GM23338 (cell line): ENCODE measurements around the gene PCDHA9. TPM values are rescaled to one million over a fixed set of nuclear protein-coding genes. Genes with fewer than 3 reads are reported as not detected.
"Not testable (repeated sequence)": the region's sequence is repeated elsewhere in the genome, so short reads cannot be mapped to it uniquely, and the experiment has no call there.

Experiments used
- ATAC-seq: fragments of 200-7000 bp; cut with Tn5 transposase; 3 replicates; pipeline ENCODE4 v1.9.1; 2020
- DNase-seq: peaks from one replicate; pipeline ENCODE4 v3.0.0-alpha.2; 2015; ENCODE audit warnings: low spot score
- H2AFZ ChIP-seq: fragments of 200-600 bp; sonication (generic); 2 replicates; pipeline ENCODE4 v1.8.0; 2016; ENCODE audit warnings: antibody characterized with exemption, mild to moderate bottlenecking, moderate library complexity
- H3F3A ChIP-seq: fragments of 200-600 bp; sonication (generic); replicated peaks from 2 replicates; pipeline ENCODE4 v1.8.0; 2017; ENCODE audit warnings: antibody characterized with exemption, mixed run types, low read depth
- H3K27ac ChIP-seq: fragments of 200-600 bp; sonication (generic); 2 replicates; pipeline ENCODE4 v1.6.1; 2016; ENCODE audit warnings: low read depth
- H3K27me3 ChIP-seq: fragments of 200-600 bp; sonication (generic); 2 replicates; pipeline ENCODE4 v1.8.0; 2016; ENCODE audit warnings: mild to moderate bottlenecking, mixed run types, moderate library complexity; ENCODE audit not compliant: insufficient read depth
- H3K36me3 ChIP-seq: fragments of 200-600 bp; sonication (generic); 2 replicates; pipeline ENCODE4 v1.8.0; 2016; ENCODE audit warnings: mild to moderate bottlenecking; ENCODE audit not compliant: insufficient read depth
- H3K4me1 ChIP-seq: fragments of 200-600 bp; sonication (generic); 2 replicates; pipeline ENCODE4 v1.8.0; 2016; ENCODE audit warnings: mild to moderate bottlenecking, moderate library complexity; ENCODE audit not compliant: insufficient read depth
- H3K4me2 ChIP-seq: fragments of 200-600 bp; sonication (generic); 2 replicates; pipeline ENCODE4 v1.7.1; 2017; ENCODE audit warnings: mixed run types
- H3K4me3 ChIP-seq: fragments of 200-600 bp; sonication (generic); 2 replicates; pipeline ENCODE4 v1.6.1; 2016; ENCODE audit warnings: mixed run types
- H3K79me2 ChIP-seq: fragments of 200-600 bp; sonication (generic); replicated peaks from 2 replicates; pipeline ENCODE4 v1.8.0; 2017; ENCODE audit warnings: mild to moderate bottlenecking; ENCODE audit not compliant: insufficient read depth
- H3K9me2 ChIP-seq: fragments of 200-600 bp; sonication (generic); 2 replicates; pipeline ENCODE4 v1.8.0; 2017; ENCODE audit not compliant: insufficient read depth
- H4K20me1 ChIP-seq: fragments of 200-600 bp; sonication (generic); replicated peaks from 2 replicates; pipeline ENCODE4 v1.8.0; 2017; ENCODE audit warnings: mild to moderate bottlenecking; ENCODE audit not compliant: insufficient read depth
- H3K27ac Mint-ChIP-seq: 2 replicates; pipeline ENCODE4 v1.8.0; 2020; ENCODE audit warnings: inconsistent platforms, mild to moderate bottlenecking, moderate library complexity, mixed read lengths
- H3K27me3 Mint-ChIP-seq: 3 replicates; pipeline ENCODE4 v1.8.0; 2022; ENCODE audit warnings: low read depth, mild to moderate bottlenecking, moderate library complexity, mixed read lengths, inconsistent platforms; ENCODE audit not compliant: insufficient read depth, poor library complexity
- H3K36me3 Mint-ChIP-seq: 3 replicates; pipeline ENCODE4 v1.8.0; 2021; ENCODE audit warnings: low read depth, mild to moderate bottlenecking, inconsistent platforms, moderate library complexity, mixed read lengths
- H3K4me1 Mint-ChIP-seq: 3 replicates; pipeline ENCODE4 v1.8.0; 2020; ENCODE audit warnings: mild to moderate bottlenecking, inconsistent platforms, mixed read lengths
- H3K4me3 Mint-ChIP-seq: 3 replicates; pipeline ENCODE4 v1.8.0; 2021; ENCODE audit warnings: moderate library complexity, mild to moderate bottlenecking, inconsistent platforms, mixed read lengths
- H3K9me3 Mint-ChIP-seq: 3 replicates; pipeline ENCODE4 v1.8.0; 2020; ENCODE audit warnings: moderate library complexity, mild to moderate bottlenecking, inconsistent platforms, mixed read lengths
- CREB1 ChIP-seq: fragments of 250-450 bp; sonication (Bioruptor Pico); IDR thresholded peaks from 2 replicates; pipeline ENCODE4 v1.5.0; 2020; ENCODE audit warnings: low read depth, mild to moderate bottlenecking, moderate library complexity
- EZH2 ChIP-seq: fragments of 200-600 bp; sonication (generic); IDR thresholded peaks from one replicate; pipeline ENCODE4 v1.8.0; 2017; ENCODE audit warnings: antibody characterized with exemption, mild to moderate bottlenecking, low read depth; ENCODE audit not compliant: unreplicated experiment
- EZH2phosphoT487 ChIP-seq: fragments of 200-600 bp; sonication (generic); IDR thresholded peaks from one replicate; pipeline ENCODE4 v1.8.1; 2018; ENCODE audit warnings: antibody characterized with exemption; ENCODE audit not compliant: unreplicated experiment
- JUNB ChIP-seq: IDR thresholded peaks from one replicate; pipeline ENCODE4 v1.6.1; 2016; ENCODE audit warnings: antibody characterized with exemption; ENCODE audit not compliant: unreplicated experiment
- STAT1 ChIP-seq: IDR thresholded peaks from one replicate; pipeline ENCODE4 v1.6.1; 2016; ENCODE audit warnings: antibody characterized with exemption; ENCODE audit not compliant: unreplicated experiment
- ZNF331 ChIP-seq: fragments of 250-450 bp; sonication (Bioruptor Pico); IDR thresholded peaks from 2 replicates; pipeline ENCODE4 v1.5.0; 2020; ENCODE audit warnings: low read depth, mild to moderate bottlenecking, moderate library complexity
- polyA plus RNA-seq: library from polyadenylated mRNA; unstranded; fragments of >200 nt; fragmentation: Nextera tagmentation; extraction: Ambion mirVana; gene quantifications from 2 replicates; pipeline ENCODE4 v1.2.1, GENCODE V29; 2016
- total RNA-seq: library from RNA; depleted of rRNA; stranded (reverse); fragments of >200 nt; shearing (Covaris generic); gene quantifications from 2 replicates; pipeline ENCODE4 v1.2.3, GENCODE V29; 2014
- TF ChIP-seq, protein P1 (sequence below): IDR thresholded peaks from 2 replicates; pipeline ENCODE4 v1.6.1; 2016; ENCODE audit warnings: antibody characterized with exemption

Gene PCDHA9
- total and polyA plus RNA-seq, 2 experiments from 2014 or later = 1.6 to 3.3 TPM

- peaks cover 8% of the 10 kb centered on the region for H3K36me3 Mint-ChIP-seq
Measured at GRCh38 chr5:140842798-140843733, 5.1 kb upstream of the PCDHA9 start.

GRCh38 chr5:140849831-140850634 lies 1.9 kb downstream of the PCDHA9 start:
- H3K36me3 Mint-ChIP-seq, H2AFZ ChIP-seq: not testable (repeated sequence)

More at GRCh38 chr5:140842798-140843733, 5.1 kb upstream of the PCDHA9 start:
- H3F3A ChIP-seq = no peaks in the 10 kb centered on the region; the same call in 1 of the 2 replicates
- H3K27me3 Mint-ChIP-seq = no peaks in the 10 kb centered on the region
- H3K4me1 Mint-ChIP-seq = no peaks in the 10 kb centered on the region; the same call in 2 of the 3 replicates
- H3K27ac ChIP-seq = no peak overlapping the region
- no peak overlapping the region for H2AFZ ChIP-seq
- H3K9me2 ChIP-seq = no peaks in the 10 kb centered on the region
- no peak for ATAC-seq
- H3K4me1 ChIP-seq = 0 out of 2 replicates have a peak, but pooled peaks cover 7% of the 10 kb centered on the region
- no peaks in the 10 kb centered on the region for H3K79me2 ChIP-seq
- no peak overlapping the region for H3K4me3 Mint-ChIP-seq
- TF ChIP-seq EZH2phosphoT487 (no peak), STAT1 (no peak), CREB1 (CRISPR knock-in tag) (no peak), ZNF331 (CRISPR knock-in tag) (no peak), JUNB (no peak), EZH2 (no peak)
- TF ChIP-seq, protein P1, sequence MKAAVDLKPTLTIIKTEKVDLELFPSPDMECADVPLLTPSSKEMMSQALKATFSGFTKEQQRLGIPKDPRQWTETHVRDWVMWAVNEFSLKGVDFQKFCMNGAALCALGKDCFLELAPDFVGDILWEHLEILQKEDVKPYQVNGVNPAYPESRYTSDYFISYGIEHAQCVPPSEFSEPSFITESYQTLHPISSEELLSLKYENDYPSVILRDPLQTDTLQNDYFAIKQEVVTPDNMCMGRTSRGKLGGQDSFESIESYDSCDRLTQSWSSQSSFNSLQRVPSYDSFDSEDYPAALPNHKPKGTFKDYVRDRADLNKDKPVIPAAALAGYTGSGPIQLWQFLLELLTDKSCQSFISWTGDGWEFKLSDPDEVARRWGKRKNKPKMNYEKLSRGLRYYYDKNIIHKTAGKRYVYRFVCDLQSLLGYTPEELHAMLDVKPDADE = no peak
- H3K4me2 ChIP-seq = no peak overlapping the region
- peaks cover 4% of the 10 kb centered on the region; the same call in 1 of the 2 replicates for H4K20me1 ChIP-seq
- DNase-seq = no peak
- H3K9me3 Mint-ChIP-seq = peaks cover 4% of the 10 kb centered on the region; the same call in 1 of the 3 replicates
- H3K27ac Mint-ChIP-seq = no peak overlapping the region
- H3K36me3 ChIP-seq = peaks cover 4% of the 10 kb centered on the region; the same call in 1 of the 2 replicates
- no peaks in the 10 kb centered on the region for H3K27me3 ChIP-seq
- no peak overlapping the region for H3K4me3 ChIP-seq

More at GRCh38 chr5:140849831-140850634, 1.9 kb downstream of the PCDHA9 start:
- DNase-seq, ATAC-seq, H4K20me1 ChIP-seq, H3K79me2 ChIP-seq, H3K36me3 ChIP-seq, H3K4me2 ChIP-seq, H3K4me1 ChIP-seq, H3K4me3 ChIP-seq, H3K27me3 Mint-ChIP-seq, H3K27ac Mint-ChIP-seq, H3F3A ChIP-seq, H3K27me3 ChIP-seq, H3K27ac ChIP-seq, H3K4me1 Mint-ChIP-seq, H3K9me2 ChIP-seq, H3K4me3 Mint-ChIP-seq, H3K9me3 Mint-ChIP-seq: not testable (repeated sequence)
